ENCODE data around the gene THRB.

DNA sequence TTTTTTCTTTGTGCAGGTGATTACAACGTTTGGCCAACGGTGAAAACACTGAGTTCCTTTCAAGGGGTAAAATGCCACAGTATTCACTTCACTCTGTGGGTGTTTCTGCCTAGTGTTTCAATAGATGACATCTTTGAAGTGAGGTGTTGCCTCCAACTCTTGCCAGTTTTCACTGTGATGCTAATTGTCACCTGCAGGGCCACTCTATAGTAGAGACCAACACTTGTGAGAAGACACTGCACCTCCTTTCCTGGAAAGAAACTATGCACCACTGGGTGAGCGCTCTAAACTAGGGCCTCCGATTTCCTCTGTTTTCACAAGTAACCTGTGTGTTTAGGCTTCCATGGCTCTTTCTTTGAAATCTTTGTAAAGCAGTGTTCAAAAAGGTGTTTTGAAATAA is 98.3 kb downstream of the THRB start:
- TF ChIP-seq POLR2A (IDR thresholded peaks at IDR 0.05), result no peak
- TF ChIP-seq, protein P1, sequence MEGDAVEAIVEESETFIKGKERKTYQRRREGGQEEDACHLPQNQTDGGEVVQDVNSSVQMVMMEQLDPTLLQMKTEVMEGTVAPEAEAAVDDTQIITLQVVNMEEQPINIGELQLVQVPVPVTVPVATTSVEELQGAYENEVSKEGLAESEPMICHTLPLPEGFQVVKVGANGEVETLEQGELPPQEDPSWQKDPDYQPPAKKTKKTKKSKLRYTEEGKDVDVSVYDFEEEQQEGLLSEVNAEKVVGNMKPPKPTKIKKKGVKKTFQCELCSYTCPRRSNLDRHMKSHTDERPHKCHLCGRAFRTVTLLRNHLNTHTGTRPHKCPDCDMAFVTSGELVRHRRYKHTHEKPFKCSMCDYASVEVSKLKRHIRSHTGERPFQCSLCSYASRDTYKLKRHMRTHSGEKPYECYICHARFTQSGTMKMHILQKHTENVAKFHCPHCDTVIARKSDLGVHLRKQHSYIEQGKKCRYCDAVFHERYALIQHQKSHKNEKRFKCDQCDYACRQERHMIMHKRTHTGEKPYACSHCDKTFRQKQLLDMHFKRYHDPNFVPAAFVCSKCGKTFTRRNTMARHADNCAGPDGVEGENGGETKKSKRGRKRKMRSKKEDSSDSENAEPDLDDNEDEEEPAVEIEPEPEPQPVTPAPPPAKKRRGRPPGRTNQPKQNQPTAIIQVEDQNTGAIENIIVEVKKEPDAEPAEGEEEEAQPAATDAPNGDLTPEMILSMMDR (IDR thresholded peaks at IDR 0.05), result no peak
